HG03196 (cell line): ENCODE measurements around the gene DTX3.
"Not testable (repeated sequence)": the region's sequence is repeated elsewhere in the genome, so short reads cannot be mapped to it uniquely, and the experiment has no call there.

ENCODE experiments used
- ATAC-seq: cut with Tn5 transposase; IDR thresholded peaks from one replicate; pipeline ENCODE4 v1.9.1; 2021; ENCODE audit not compliant: unreplicated experiment

The DTX3 gene

GRCh38 chr12:57604454-57604991 is at the start of gene DTX3:
Gene DTX3 (plus strand): TSS chr12:57604824. CDS start chr12:57606518, 1,694 bp downstream.
- no peak for ATAC-seq

- ATAC-seq: no peak
Observed at GRCh38 chr12:57554897-57555296, 49.7 kb upstream of the DTX3 start.

GRCh38 chr12:57558864-57559263 is 45.8 kb upstream of the DTX3 start:
- no peak for ATAC-seq

- ATAC-seq: no peak
Observed at GRCh38 chr12:57560516-57560915, 44.1 kb upstream of the DTX3 start.

- not testable (repeated sequence) for ATAC-seq
Observed at GRCh38 chr12:57561117-57561516, 43.5 kb upstream of the DTX3 start.

GRCh38 chr12:57563358-57563757 is 41.3 kb upstream of the DTX3 start:
- no peak for ATAC-seq

GRCh38 chr12:57564178-57564740 is 40.4 kb upstream of the DTX3 start:
- ATAC-seq: no peak

GRCh38 chr12:57568838-57569237 is 35.8 kb upstream of the DTX3 start:
- ATAC-seq: no peak

GRCh38 chr12:57569858-57570257 is 34.8 kb upstream of the DTX3 start:
- no peak for ATAC-seq

GRCh38 chr12:57570438-57570837 is 34.2 kb upstream of the DTX3 start:
- not testable (repeated sequence) for ATAC-seq

- ATAC-seq: no peak
Observed at GRCh38 chr12:57571926-57572762, 32.5 kb upstream of the DTX3 start.

- ATAC-seq: no peak
Observed at GRCh38 chr12:57574795-57575194, 29.8 kb upstream of the DTX3 start.

- ATAC-seq: no peak
Observed at GRCh38 chr12:57575771-57576612, 28.6 kb upstream of the DTX3 start.

- no peak for ATAC-seq
Observed at GRCh38 chr12:57576613-57577160, 27.9 kb upstream of the DTX3 start.

- ATAC-seq: no peak
Observed at GRCh38 chr12:57577981-57578758, 26.5 kb upstream of the DTX3 start.

- no peak for ATAC-seq
Observed at GRCh38 chr12:57579011-57579410, 25.6 kb upstream of the DTX3 start.

GRCh38 chr12:57579677-57580465 is 24.8 kb upstream of the DTX3 start:
- no peak for ATAC-seq

GRCh38 chr12:57580466-57580795 is 24.2 kb upstream of the DTX3 start:
- no peak for ATAC-seq

GRCh38 chr12:57581802-57582201 is 22.8 kb upstream of the DTX3 start:
- ATAC-seq: no peak

GRCh38 chr12:57582440-57582839 is 22.2 kb upstream of the DTX3 start:
- no peak for ATAC-seq
